GM19397 (cell line): ENCODE measurements around the gene MRPS10.
"Not testable (repeated sequence)": the region's sequence is repeated elsewhere in the genome, so short reads cannot be mapped to it uniquely, and the experiment has no call there.

Experiments used
- ATAC-seq: cut with Tn5 transposase; IDR thresholded peaks from one replicate; pipeline ENCODE4 v1.9.1; 2021; ENCODE audit warnings: mild to moderate bottlenecking, moderate library complexity; ENCODE audit not compliant: unreplicated experiment

The MRPS10 gene

DNA sequence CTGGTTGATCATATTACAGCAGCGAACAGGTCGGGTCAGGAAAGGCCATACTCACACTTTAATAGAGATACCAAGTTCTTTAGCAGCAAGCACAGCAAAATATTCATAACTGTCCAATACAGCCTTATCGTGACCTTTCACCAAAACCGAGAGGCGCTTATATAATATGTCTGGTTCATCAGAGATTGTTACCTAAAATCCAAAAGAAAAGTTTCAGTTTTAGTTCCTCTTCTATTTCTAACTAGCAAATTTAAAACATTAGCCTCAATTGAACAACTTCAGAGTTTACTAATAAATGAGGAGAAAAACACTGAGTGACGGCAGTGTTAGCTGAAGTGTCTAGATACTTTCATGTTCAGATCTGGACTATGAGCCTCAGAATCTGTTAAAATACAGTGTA, 5.9 kb downstream of the MRPS10 start:
- no peak for ATAC-seq

DNA sequence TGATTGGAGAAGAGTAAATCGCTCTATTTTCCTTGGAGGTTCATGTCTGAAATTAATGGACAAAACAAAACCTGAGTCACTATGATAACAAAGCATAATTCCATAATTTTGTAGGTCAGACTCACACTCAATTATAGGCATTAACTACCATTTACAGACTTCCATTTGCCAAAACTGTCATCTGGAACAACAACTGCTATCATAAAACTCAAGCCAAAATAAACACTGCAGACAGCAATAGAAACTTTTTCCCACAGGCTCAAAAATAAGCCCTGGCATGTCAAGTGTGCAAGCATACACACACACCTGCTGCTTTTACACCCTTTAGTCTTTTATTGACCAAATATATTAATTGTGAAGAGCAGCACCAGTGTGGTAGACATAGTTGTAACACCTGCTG, 7.1 kb downstream of the MRPS10 start:
- ATAC-seq = no peak

DNA sequence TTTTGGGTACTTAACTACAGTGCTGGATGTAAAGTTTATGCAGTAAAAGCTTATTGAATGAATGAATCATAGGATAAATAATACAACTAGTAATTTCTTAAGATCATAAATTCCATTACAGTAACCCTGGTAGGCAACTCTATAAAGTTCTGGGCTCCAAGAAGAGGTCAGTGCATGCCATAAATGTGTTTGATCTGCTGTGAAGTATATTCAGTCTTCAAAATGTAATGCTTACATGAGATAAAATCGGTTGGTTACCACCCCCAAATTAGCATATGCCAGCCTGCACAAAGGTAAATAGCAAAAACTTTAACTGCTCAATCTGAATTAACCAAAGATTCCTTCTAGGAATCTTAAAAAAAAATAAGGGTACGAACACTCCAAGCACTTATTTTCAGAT, 10.1 kb downstream of the MRPS10 start:
- not testable (repeated sequence) for ATAC-seq

DNA sequence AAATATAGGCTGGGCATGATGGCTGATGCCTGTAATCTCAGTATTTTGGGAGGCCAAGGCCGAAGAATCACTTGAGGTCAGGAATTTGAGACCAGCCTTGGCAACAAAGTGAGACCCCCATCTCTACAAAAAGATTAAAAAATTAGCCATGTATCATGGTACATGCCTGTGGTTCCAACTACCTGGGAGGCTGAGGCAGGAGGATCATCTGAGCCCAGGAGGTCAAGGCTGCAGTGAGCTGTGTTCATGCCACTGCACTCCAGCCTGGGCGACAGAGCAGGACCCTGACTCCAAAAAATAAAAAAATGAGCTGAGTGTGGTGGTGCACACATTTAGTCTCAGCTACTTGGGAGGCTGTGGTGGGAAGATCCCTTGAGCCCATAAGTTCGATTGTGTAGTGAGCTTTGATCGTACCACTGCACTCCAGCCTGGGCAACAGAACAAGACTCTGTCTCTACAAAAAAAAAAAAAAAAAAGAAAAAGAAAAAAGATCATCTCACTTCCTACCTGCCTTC, 12.8 kb downstream of the MRPS10 start:
- ATAC-seq = no peak

DNA sequence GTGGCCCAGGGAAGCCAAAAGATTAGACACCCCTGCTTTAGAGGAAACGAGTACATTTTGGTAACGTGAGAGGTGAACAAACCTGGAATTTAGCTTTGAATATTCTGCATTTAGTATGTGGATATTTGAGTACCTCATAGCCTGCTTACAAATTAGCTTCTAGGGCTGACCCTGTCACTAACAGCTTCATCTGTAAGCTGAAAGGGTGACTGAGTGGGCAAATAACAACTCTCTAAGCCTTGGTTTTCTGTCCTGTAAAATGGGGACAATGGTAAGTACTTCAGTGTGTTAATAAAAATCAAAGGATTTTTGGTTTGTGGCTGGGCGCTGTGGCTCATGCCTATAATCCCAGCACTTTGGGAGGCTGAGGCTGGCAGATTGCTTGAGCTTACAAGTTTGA, 14.5 kb downstream of the MRPS10 start:
- no peak for ATAC-seq

DNA sequence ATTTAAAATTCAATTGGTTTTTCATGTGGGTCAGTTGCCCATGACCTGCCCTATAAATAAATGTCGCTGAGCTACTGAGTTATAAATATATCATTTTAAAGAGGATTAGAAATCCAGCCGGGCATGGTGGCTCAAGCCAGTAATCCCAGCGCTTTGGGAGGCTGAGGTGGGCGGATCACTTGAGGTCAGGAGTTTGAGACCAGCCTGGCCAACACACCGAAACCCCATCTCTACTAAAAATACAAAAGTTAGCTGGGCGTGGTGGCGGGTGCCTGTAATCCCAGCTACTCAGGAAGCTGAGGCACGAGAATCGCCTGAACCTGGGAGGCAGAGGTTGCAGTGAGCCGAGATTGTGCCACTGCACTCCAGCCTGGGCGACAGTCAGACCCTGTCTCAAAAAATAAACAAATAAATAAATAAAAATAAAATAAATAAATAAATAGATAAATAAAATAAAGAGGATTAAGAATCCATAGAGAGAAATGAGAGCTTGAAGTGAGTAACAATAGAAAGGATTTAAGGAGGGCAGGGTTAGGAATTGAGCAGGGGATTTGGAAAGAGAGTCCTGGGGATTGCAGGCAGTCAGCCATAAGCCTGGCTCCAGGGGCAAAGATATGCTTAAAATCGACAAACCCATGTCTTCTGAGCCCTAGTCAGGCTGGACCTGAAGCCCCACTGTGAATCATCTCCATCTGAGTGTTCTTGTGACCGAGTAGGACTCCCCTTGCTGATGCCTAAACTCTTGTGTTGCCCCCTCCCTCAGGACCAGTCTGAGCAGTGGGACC, 15.3 kb downstream of the MRPS10 start:
- ATAC-seq = not testable (repeated sequence)

DNA sequence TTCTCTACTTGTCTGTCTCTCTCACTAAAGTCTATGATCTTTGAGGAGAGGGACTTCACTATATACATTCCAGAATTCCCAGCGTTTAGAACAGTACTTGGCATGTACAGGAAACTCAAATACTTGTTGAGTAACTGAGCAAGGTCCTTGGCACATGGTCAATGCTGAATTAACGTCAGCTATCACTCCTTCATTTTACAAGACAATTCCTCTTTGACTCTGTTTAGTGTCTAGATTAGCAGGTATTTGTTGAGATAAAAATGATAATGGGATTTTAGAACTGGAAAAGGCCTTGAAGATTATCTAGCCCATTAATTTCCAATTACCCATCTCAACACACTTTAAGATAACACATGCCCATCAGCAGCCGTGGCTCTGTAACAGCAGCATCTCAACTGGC, 16.3 kb downstream of the MRPS10 start:
- no peak for ATAC-seq

DNA sequence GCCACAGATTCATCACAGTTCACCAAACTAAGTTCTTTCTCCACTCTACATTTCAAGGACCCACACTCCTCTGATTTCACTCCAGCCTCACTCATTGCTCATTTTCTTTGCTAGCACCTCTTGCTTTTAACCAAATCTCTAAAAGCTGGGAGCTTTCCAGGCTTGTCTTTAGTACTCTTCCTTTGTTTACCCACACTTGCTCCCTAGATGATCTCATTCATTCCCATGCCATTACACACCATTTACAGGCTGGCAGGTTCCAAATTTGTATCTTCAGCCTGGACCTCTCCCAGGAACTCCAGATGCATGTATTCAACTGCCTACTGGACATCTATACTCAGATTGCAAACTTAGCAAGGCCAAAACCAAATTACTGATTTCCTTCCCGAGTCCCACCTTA, 17.6 kb downstream of the MRPS10 start:
- no peak for ATAC-seq

DNA sequence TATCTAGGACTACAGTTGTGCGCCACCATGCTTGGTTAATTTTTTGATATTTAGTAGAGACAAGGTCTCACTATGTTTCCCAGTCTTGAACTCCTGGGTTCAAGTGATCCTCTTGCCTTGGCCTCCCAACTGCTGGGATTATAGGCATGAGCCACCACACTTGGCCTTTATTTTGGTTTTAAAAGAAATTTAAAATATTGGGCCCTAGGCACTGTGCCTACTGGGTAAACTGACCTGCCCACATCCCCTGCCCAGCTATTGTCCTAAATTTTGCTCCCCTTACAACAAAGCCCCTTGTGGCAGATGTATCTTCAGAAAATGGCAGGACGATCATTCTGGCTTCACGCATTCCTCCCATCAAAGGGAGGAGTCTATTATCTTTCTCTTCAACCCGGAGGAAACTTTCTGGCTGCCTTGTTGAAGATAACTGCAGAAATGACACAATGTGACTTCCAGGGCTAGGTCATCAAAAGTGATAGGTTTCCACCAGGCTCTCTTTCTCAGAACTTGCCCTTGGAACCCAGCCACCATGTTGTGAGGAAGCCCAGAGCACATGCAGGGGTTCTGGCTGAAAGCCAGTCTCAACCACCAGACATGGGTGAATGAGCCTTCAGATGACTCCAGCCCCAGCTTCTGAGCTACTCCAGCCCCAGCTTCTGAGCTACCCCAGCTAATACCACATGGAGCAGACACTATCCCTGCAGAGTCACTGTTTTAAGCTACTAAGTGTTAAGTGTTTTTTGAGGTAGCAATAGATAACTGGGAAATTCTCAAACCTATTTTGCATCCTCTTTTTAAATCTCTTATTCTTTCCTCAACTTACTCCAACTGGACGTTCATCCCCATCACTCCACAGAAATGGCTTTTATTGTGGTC, 18.3 kb downstream of the MRPS10 start:
- ATAC-seq = no peak

DNA sequence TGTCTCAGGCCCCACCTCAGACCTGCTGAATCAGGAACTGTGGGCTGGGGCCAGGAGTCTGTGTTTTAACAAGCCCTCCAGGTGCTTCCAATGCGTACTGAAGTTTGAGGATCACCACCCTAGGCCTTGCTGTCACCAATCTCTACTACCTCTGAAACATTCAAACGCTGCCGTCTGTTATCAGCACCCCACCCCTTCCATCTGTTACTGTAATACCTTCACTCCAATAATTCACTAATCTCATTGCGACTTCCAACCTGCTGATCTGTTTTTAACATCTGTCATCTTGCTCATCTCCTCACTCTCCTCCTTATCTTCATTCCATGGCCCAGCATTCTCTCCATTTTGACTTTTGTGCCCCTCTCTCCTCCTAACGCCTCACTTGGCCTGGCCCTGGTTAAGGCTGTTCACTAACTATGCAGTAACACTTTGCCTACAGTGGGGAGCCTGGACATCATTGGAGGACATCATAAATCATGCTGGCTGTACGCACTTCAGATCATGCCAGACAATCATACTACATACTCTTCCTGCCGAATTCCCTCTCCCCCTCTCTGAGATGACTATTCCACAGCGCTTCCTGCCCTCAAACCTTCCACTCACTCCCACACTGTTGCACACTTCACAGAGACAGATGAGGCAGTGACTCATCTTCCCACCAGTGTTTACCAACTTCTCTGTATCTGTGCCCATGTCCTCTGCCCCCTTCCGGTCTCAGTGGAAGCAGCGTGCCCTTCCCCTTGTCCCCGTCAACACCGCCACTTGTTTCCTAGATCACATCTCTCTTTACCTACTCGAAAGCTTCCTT, 19.9 kb downstream of the MRPS10 start:
- no peak for ATAC-seq

DNA sequence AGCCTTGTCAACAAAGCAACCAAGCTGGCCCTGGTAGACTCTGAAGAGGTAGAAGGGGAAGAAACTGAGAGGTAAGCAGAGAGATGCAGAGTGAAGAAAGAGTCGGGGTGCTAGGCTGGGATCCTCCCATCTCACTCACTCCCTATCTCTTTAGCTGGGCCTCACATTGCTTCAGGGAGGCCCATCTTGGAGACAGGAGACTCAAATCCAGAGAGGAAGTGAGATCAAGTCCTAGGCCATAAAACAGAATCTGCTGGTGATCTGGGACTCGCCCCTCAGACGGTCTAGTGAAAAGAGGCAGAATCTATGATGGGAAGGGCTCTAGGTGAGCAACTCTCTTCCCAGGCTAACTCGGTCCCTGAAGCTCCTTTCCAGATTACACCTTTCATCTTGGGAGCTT, 22.2 kb downstream of the MRPS10 start:
- no peak for ATAC-seq

DNA sequence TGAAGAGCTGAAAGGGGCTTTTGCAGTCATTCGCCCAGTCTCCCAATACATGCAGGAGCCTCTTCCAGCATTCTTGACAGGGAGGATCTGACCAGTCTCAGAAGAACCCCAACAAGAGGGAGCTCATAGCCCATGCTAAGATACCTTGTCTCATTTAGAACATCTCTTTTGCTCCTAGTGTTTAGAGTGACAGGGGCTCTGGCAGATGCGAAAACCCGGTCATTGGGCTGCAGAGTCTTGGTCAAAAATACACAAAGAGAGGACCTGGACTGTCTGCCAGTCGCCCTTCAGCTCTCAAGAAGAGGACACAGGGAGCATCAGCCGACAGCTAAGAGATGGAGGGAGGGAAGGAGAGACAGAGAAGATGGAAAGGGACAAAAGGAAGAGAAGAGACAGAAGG, 23.6 kb downstream of the MRPS10 start:
- no peak for ATAC-seq

DNA sequence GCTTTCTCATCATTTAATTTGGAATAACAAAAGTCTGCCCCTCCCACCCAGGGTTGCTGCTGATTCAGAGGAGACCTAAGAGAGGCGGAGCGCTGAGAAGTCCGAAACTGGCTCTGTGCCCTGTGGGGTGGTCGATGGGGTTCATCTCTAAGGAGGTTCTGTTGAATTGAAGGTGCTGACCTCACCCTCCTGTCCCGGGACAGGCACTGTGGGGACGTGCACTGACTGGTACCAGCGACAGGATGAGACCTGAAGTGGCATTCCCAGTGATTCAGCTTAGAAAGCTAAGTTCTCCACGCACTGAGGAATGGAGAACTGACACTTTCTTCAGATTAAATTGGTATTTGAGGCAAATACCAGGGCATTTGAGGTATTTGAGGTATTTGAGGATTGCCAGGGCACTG, 24.2 kb downstream of the MRPS10 start:
- no peak for ATAC-seq

DNA sequence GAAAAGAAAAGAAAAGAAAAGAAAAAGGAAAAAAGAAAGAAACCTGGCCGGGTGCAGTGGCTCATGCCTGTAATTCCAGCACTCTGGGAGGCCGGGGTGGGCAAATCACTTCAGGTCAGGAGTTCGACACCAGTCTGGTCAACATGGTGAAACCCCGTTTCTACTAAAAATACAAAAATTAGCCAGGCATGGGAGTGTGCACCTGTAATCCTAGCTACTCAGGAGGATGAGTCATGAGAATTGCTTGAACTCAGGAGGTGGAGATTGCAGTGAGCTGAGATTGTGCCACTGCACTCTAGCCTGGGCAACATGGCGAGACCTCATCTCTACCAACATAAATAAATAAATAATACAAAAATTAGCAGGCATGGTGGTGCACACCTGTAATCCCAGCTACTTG, 25.3 kb downstream of the MRPS10 start:
- not testable (repeated sequence) for ATAC-seq

DNA sequence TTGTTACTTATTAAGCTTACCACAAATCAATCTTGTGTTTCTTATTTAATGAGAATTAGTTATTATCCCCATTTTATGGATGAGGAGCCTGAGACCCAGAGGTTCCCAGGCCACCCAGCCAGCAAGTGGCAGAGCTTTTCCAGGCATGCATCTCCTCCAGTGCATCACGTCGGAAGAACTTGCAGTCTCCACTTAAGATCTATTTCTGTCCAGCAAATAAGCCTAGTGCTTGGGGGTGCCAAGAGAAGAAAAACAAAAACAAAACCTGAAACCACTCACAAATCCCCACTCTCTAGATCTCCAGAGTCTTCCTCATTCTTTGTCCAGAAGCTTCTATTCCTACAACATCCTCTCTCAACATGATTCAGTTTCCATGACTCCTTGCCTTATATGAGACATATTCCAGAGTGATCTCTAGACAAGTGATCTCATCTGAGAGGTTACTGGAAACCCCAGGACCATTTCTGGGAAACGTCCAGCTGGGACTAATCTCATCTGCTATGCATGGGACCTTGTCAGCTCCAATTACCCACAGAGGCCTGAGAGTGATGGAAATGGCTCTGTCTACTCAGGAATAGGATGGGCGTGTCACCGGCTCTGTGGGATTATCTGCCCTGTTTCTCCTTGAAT, 27.0 kb downstream of the MRPS10 start:
- ATAC-seq = no peak

DNA sequence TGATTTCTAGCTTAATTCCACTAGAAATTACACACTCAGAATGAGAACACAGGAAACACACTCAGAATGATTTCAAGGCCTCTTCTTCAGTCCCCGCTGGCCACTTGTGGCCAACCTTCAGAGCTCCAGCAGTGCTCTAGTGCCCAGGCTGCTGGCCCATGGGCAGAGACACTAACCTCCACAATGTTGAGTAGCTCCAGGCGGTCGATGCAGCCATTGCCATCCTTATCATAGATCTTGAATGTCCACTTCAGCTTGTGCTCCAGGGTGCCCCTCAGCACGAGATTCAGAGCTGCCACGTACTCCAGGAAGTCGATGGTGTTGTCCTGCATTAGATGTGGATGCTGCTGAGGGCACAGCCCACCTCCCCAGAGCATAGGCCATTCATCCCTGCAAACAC, 29.3 kb downstream of the MRPS10 start:
- no peak for ATAC-seq

DNA sequence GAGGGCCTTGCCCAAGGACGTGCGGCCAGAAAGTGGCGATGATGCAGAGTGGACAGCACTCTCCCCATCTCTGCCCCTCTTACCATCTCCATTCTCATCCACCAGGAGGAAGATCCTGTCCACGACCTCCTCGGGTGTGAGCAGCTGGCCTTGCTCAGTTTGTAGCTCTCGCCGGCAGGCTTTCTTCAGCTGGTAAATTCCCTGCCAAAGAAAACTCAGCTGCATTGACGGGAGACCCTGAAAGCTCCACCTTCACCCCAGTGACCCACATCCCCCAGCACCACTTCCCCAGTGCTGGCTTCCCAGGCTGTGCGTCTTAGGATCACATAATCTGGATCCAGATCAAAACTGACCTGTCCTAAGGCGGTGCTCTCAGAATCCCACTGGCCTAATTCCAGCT, 32.1 kb downstream of the MRPS10 start:
- ATAC-seq = no peak

DNA sequence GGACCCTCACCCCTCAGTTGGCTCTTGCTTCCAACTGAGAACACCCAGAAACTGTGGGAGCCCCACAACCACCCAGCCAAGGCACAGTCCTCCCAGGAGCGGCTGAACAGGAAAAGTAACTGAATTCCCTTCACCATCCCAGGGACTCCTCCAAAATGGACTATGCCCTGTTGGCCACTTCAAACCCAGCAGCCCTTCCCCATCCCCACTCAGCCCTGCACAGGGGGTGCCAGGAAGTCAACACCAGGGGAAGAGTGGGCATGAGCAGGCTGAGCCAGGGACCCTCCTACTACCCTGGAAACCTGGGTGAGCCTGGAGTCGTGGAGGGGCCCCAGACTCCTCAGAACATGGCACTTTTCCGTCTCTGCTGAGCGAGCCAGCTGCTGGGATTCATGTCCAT, 33.2 kb downstream of the MRPS10 start:
- no peak for ATAC-seq

DNA sequence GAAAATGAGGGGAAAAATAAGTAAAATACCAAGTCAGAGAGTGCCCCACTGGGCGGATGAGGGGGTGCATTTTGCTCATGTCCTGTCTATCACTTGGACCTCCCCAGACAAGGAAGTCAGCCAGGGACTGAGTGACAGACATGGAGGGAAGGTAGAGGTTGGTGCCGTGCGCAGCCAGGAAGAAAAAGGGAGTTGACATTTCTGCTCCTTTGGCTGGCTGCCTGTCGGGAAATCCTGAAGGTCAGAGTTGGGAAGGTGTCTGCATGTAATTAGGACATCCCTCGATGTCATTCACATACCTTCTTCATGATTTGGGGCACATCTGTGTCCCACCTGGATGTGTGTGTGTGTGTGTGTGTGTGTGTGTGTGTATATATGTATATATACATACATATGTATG, 35.6 kb downstream of the MRPS10 start:
- no peak for ATAC-seq

DNA sequence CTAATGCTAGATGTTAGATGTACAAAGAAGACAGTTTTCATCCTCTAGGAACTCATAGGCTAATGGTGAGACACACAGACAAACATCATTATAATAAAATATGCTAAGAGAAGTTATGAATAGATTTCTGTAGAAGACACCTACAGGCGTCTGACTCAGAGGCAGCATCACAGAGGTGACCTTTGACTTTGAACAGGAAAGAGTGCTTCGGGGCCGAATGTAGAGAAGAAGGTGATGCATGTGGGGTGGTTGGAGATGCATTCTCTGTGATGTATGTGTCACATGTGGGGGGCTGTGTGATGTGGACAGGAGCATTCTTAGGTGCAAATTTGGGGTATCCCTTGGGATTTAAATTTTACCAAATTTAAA, 37.7 kb downstream of the MRPS10 start:
- no peak for ATAC-seq
